ENCODE measurements around the gene NFKBIB.

GRCh38 chr19:38949580-38950367 is 50.0 kb downstream of the NFKBIB start:
- TF ChIP-seq EZH2 (IDR thresholded peaks at IDR 0.05) (no peak), POLR2AphosphoS5 (IDR thresholded peaks at IDR 0.05; ENCODE audit: borderline replicate concordance, low read depth, low read length) (peak; percentile 67; the same call in 1 of the 2 replicates), FOXP2 (optimal IDR thresholded peaks at IDR 0.05; ENCODE audit: control extremely low read depth, extremely low read length, insufficient read depth) (peak; percentile 25)
